NCI-H1092 treated with DMSO at 0.1 percent for 48 hours (cell line): Measurements from ENCODE around the gene COL5A1.
A peak's percentile ranks its signal among the peaks of the same experiment; 100 is the strongest.
"Not testable (repeated sequence)": the region's sequence is repeated elsewhere in the genome, so short reads cannot be mapped to it uniquely, and the experiment has no call there.

Experiments
- DNase-seq: peaks from one replicate; lab custom pipeline; 2025; lab: John Stamatoyannopoulos, UW

Gene COL5A1

DNA sequence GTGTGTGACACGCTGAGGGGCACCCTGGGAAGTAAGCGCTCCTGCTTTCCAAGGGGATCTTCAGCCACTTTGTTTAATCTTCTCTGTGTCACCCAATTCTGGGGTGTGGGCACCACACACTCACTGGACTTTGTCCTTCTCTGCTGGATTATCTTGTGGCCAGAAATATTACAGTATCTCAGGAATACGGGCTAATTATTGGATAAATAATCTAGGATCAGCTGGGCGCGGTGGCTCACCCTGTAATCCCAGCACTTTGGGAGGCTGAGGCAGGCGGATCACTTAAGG is 50.9 kb downstream of the COL5A1 start:
- no peak for DNase-seq

DNA sequence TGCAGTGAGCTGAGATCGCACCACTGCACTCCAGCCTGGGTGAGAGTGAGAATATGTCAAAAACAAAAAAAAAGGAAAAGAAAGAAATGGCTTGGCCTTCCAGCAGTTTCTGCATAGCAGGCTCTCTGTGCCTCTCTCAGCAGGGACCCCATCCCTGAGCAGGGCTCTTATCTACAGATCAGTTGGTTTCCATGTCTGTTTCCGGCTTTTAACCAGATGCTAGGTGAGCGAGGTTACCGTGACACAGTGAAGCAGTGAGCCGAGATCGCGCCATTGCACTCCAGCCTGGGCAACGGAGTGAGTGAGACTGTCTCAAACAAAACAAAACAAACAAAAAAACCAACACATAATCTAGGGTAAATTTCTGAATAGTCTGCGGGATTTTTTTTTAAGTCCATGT is 51.4 kb downstream of the COL5A1 start:
- no peak for DNase-seq

DNA sequence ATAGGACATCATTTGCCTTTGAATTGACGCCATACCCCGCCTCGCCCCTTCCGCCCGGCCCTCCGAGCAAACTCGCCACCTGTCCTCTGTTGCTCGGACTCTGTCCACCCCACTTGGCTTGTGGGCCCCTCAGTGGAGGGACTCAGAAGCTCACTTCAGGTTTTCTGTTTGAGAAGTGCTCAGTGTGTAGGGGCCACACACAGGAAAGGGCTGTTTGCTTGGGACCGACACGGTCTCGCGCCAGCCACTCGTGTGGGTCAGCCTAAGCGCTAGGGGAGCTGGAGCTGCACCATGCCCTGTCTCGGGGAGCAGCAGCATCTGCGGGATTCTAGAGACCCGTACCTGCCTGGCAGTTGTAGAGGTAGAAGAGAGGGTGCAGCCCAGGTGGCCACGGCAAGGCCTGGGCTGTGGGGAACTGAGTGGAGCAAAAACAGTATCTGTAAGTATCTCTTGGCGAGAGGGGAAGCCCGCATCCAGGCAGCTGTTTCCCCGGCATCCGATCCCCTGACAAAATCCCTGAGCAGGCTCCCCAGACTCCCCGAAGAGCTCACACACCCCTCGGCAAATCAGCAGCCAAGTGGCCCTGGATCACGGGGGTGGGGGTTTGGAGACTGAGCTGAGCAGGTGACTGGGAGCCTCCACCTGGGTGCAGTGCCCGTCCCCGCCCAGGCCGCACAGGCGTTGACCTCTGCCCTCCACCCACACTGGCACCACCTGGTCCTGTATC is 52.2 kb downstream of the COL5A1 start:
- no peak for DNase-seq

DNA sequence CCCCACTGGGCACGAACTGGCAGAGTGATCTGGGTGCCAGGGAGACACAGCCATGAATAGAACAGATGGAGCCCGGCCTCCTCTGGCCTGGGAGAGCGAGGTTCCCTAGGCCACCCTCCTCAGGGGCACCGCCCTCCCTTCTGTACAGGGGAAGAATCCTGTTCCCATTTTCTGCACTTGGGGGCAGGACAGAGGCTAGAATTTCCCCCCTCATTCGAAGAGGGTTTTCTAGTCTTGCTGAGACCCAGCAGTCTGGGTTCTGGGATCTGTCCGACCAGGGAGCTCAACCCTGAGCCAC is 52.7 kb downstream of the COL5A1 start:
- DNase-seq: no peak

DNA sequence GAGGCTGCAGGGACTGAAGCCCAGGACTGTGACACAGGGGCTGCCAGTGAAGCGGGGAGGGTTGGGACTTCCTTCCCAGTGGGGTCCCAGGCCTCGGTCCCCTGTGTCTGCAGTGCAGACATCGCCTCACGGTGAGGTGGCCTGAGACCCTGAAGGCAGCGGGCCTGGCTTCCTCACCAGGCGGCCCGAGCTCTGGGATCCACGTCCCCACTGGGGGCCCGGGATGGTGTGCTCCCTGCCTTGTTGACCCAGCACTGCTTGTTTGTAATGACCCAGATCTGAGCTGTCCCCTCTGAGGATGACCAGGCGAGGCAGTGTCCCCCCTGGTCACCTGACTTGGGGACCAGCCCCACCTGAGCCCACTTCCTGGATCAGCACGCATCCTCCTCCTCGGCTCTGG is 53.1 kb downstream of the COL5A1 start:
- no peak for DNase-seq

DNA sequence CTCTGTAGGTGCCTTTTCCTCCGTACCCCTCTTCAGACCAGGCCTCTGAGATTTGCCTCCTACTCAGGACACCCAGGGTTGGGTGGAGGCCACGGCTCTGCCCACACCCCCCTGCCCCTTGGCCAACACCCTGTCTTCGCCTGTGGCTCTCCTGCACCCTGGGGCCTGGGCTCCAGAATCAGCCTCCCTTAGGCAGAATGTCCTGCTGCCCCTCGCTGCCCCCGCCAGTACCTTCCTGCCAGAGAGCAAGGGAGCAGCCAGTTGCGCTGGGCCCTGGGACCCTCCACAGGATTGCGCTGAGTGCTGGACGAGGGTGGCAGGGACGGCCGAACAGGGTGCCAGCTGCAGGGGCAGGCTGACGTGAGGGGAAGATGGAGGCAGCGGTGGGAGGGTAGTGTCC is 53.5 kb downstream of the COL5A1 start:
- DNase-seq: no peak

DNA sequence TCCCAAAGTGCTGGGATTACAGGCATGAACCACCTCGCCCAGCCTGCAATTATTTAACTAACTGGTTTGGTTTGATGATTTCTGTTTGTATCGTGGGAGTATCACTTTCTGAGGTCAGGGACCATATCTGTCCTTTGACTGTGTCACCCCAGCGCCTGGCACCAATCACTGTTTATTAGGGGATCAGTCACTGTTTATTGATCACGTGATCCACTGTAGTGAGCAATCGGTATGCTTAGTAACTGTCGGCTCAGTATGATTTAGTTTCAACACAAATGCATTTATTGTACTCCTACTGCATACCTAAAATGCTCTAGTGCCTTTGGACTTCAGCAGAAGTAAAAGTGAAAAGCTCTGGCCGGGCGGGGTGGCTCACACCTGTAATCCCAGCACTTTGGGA is 54.8 kb downstream of the COL5A1 start:
- DNase-seq: no peak

DNA sequence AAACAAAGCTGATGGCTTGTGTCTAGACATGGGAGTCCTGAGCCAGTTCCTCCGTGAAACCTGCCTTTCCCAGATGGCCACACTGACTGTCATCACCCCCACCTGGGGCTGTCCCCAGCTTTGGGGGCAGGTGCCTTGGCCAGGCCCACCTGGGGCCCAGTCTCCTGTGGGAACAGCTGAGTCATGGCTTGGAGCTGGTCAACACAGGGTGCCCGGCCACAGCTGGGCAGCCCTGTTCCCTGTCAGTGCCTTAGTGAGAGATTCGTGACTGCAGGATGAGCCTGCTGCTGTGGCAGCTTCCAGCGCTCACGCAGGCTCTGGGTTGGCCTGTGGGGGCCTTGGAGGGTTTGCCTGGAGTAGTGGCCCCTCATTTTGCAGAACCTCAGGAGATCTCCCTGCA is 56.5 kb downstream of the COL5A1 start:
- no peak for DNase-seq

DNA sequence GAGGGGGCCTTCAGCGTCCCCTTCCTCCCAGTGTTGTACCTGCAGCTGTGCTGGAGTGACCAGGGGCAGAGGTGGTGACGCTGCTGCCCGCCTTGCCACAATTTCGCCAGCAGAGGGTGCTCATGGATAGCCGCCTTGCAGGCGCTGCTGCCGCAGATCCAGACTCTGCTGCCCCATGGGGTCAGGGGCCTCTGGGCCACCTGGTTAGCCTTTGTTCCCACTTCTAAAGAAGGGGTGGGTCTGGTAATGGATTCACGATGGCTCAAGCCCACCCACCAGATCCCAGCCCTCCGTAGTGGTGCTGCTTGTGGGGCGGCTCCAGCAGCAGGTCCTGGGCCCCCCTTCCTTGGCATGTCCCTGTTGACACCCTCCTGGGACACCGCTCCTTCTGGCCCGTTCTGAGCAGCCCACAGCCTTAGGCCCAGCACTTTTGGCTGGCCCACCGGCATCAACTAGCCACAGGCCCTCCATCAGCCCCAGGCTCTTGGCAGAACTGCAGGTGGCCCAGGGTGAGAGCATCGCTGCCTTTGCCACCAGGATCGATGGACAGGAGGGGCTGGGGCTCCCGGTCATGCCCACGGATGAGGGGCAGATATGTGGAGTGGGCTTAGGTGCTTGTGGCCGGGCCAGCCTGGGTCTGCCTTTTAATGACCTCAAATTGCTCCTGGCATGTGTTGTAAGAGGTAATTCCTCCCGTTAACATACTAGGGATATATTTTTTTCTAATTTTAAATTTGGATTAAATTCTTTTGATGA is 57.2 kb downstream of the COL5A1 start:
- DNase-seq: peak; percentile 55

DNA sequence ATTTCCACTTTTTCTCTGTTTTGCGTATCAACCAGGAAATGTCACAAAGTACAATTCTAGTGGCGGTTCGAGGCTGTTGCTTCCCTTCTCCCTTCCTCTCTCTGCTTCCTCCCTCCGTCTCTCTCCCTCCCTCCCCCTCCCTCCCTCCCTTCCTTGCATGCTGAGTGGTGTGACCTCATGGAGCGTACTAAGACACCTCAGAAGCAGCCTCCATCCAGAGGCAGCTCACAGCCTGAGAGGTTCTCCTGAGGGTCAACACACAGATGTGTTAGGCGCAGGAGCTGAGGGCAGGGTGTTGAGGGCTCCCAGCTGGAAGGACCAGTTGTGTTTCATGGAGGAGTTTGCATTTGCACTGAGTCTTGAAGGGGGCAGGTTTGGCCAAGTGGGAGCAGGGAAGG is 57.7 kb downstream of the COL5A1 start:
- DNase-seq: no peak

DNA sequence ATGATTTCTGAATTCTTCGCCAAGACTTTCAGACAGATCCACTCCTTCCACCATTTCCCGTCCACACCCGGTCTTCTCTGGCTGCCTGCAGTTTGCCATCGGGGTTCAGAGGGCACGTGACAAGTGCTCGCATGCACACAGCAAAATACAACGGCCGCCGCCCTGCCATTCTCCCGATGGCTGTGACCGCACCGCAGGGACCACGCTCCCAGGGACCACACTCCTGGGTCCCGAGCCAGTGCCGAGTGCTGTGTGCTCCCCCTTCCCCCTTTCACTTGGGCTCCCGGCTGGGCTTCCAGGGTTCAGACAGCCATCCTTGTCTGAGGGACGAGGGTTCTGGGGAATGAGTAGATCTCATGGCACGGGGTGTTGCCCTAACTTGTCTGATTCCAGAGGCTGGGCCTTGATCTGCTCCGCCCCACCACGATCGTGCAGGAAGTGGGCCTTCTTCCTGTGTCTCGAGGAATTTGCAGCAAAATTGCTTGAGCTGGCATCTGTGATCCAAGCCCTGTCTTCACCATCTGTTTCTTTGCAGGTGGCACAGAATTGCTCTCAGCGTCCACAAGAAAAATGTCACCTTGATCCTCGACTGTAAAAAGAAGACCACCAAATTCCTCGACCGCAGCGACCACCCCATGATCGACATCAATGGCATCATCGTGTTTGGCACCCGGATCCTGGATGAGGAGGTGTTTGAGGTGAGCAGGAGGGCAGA is 59.2 kb downstream of the COL5A1 start:
- DNase-seq: no peak

DNA sequence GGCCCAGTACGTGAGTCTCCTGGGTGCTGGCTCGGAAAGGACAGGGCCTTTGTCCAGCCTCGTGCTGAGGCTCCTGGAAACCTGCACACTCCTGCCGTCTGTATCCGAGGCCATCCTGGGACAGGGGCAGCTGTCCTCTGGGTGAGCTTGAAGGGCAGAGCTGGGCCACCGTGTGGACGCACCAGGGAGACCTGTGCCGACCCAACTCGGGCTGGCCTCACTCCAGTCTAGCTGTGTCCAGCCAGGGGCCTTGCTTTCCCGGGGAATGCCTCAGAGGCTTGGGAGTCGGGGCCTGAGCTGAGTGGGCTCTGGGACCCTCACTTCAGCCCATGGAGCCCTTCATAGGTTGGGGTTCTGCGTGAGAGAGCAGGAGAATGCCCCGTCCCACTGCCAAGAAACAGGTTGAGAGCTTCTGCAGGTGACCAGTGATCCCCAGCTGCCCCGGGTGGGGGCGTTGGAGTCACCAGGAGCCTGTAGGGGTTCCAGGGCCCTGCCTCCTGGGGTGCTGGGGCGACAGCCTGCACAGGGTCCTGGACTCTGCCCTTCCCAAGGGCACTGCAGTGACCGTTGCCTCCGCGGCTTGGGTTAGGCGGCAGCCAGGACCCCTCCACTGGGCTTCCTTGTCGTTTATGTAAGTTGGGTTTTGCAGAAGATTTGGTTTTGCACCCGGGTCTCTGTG is 60.1 kb downstream of the COL5A1 start:
- no peak for DNase-seq

DNA sequence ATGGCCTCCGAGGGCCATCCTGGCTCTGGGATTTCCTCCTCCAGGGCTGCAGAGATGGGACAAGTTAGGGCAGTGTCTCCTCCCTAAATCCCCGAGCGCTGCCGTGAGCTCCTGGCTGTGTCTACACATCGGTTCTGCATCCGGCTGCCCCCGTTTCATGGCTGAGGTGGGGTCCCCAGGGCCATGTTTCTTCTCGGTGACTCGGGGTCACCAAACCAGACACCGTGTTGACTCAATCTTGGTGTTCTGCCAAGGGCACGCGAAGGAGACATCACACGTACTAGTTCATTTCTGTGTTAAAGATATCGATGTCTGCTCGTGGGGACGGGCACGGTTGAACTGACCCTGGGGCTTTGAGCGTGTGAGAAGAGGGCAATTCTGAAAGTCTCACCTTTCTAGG is 60.7 kb downstream of the COL5A1 start:
- DNase-seq: no peak

DNA sequence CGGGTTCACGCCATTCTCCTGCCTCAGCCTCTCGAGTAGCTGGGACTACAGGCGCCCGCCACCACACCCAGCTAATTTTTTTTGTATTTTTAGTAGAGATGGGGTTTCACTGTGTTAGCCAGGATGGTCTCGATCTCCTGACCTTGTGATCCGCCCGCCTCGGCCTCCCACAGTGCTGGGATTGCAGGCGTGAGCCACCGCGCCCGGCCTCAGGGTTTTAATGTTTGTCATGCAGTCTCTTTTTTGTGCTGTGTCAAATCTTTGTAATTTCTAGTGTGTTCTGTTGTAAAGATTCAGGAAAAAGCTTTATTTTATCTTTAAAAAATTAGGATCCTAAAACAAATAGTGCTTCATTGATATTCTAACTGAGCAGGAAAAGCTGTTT is 62.1 kb downstream of the COL5A1 start:
- DNase-seq: not testable (repeated sequence)

DNA sequence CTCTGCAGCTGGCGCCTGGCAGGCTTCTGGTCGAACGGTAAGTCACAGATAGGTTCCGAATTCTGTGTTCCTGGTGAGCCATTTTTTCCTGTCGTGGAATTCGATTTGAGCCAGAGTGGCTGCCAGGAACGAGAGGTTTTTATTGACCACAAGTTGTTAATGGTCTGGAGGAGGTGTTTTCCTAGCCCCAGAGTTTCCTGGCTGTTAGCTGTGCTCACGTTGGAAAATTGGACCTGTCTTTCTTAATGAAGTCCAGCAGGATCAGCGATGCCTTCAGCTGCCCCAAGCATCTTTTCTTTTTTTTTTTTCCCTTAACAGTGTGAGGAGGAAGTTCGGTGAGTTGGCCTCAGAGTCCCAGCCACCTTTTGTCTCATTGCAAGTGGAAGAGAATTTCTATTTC is 62.9 kb downstream of the COL5A1 start:
- no peak for DNase-seq

DNA sequence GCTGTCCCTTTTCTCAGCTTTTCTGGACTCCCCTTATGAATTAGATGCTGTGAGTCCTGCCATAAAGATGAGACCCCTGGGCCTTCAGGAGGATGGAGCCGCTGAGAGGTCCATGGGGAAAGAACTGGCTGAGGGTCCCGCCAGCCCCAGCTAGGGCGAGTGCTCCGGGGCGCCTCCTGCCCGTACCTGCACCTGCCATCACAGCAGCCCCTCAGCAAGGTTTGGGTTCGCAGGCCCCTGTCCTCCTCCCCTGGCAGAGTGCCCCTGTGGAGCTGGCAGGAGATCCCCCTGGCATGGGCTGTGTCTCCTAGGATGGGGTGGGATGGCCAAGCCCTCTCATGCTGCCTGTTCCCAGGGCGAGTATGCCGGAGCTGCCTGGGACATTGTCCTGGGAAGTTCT is 64.2 kb downstream of the COL5A1 start:
- DNase-seq: no peak

DNA sequence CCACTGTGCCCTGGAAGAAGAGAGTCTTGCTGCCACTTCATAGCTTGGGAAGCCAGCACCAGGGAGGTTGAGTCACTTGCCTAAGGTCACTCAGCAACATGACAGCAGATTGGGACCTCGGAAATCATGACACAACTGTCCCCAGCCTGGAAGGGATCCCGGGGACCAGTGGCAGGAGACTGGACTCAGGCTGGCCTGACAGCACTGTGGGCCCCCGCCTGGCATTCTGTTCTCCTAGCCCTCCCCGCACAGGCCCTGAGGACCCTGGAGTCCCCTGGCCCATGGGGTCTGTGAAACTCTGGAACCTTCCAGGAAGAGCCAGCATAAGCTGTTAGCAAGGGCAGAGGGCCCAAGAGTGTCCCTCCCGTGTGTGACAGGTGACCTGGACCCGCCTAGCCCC is 64.9 kb downstream of the COL5A1 start:
- no peak for DNase-seq

DNA sequence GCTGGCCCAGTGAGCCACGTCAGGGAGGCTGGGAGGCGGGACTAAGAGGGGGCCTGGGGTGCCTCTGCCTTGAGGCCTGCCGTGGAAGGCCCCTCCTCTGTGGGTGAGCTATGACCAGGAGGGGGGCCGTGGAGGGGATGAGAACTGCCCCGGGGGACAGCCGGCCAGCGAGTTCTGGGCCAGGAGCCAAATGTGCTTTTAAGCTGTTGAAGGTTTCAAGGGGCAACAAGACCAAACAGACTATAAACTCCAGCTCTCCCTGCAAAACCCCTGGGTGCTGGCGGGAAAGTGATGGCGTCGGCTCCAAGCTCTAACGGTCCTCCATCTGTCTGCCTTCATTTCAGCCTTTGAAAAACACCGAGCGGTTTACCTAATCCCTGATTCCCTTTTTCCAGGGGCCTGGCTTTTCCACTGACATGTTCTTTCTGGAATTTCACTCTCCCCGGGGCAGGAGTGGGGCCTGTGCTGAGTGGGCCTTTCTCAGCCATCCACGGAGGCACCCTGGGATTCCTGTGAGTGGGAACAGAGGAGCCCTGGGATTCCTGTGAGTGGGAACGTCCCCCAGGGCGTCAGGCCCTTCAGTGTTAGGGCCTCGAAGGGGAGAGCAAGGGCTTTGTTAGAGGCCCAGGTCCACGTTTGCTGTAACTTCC is 65.6 kb downstream of the COL5A1 start:
- DNase-seq: peak; percentile 98

DNA sequence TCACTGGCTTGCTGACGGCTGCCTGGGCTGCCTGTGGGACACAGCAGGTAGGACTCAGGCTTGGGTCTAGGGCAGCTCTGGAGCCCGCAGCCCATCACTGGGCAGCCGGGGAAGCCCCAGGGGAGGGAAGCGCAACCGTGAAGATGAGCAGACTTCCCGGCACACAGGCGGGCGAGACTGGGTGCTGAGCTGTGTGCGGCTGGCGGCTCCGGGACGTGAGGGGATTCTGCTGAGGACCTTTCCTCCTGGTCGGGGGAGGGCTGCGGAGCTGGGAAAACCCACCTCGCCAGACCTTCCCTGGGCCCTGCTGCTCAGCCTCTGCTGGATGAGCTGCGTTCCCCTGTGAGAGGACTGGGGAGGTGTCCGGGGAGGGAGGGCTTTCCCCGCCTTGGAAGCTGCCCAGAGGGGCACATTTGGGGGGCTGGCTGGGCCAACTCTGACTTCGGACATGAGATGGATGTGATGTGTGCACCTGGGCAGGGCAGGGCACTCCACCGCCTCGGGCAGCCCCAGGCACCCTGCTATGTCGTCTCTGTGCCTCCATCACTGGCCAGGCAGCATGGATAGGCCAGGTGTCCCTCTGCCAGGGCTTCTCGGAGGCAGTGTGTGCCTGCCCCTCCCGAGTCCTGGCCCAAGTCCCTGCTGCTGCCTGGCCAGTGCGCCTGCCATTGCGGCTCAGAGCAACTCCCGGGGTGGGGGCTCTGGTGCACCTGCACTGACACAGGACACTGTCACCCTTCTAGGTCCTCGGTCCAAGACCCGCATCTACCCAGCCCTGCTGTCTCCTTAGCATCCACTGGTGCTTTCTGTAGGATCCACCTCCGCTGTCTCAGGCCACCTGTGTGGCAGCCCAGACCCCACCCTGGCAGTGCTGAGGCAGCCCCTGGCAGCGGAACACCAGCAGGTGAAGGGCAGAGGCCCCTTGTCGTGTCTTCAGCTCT is 66.4 kb downstream of the COL5A1 start:
- peak; percentile 54 for DNase-seq

DNA sequence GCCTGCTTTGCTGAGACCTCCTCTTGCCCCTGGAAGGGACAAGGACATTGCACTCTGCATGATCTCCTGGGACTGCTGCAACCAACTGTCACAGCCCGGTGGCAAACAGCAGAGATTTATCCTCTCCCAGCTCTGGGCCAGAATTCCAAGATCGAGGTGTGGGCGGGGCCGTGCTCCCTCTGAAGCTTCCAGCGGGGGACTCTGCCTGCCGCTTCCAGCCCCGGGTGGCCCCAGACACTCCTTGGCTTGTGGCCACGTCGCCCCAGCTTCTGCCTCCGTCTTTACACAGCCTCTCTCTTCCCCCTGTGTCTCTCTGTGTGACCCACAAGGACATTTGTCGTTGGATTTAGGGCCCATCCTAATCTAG is 67.1 kb downstream of the COL5A1 start:
- peak; percentile 52 for DNase-seq

DNA sequence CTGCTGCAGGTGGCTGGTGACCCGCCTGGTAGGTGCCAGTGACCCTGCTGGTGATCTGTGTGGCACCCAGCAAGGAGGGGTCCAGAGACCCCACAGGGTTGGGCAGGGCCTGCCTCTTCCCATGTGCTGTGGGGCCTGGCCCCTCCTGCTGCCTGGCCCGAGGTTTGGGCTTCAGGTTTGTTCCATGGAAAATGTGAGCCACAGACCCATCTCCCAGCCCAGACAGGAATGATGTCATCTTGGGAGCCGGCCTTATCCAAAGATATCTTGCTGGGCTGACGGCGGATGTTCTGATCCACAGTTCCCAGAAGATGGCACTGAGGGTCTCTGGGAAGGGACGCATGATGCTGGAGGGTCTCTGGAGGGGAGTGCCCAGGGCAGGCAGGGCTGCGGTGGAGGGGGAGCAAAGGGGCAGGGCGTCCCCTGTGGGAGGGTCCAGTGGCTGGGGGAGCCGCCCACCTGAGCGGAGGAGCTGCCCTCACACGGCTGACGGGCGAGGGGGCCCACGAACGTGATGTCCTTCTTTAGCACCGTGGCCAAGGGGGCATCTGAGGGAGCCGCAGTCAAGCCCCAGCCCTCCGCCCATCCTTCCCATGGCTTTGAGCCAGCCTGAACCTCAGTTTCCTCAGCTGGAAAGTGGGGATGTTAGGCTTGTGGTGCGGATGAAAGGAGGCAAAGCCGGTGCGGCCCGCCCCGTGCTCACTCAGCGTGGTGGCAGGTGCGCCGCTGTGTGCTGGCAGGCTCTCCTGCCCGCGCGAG is 68.1 kb downstream of the COL5A1 start:
- DNase-seq: no peak
